Keratinocyte (primary cell): Measurements from ENCODE around the gene WNT9A. TPM values are rescaled to one million over a fixed set of nuclear protein-coding genes. Genes with fewer than 3 reads are reported as not detected.

Source experiments
- DNase-seq: peaks from one replicate; pipeline ENCODE4 v3.0.0-alpha.2; 2011; ENCODE audit warnings: low read depth, missing footprints, low spot score
- FAIRE-seq: peaks from 2 replicates; lab custom pipeline; 2011; peaks lifted over from hg19 to GRCh38; lab: Jason Lieb, UNC
- H2AFZ ChIP-seq: 2 replicates; pipeline ENCODE4 v1.6.0; 2012; ENCODE audit warnings: low read length, control low read depth, inconsistent platforms; ENCODE audit not compliant: control insufficient read depth
- H3K27ac ChIP-seq: 2 replicates; pipeline ENCODE4 v1.5.1; 2011; ENCODE audit warnings: low read length; ENCODE audit not compliant: control insufficient read depth, insufficient read depth
- H3K27me3 ChIP-seq: 3 replicates; pipeline ENCODE4 v1.6.0; 2011; ENCODE audit warnings: low read length; ENCODE audit not compliant: control insufficient read depth, insufficient read depth; ENCODE audit errors: extremely low read depth
- H3K36me3 ChIP-seq, 2 experiments: 2 replicates in 1 of 2; 3 replicates in 1 of 2; pipeline ENCODE4 v1.5.1; 2011; ENCODE audit warnings: low read length in 2 of 2, mild to moderate bottlenecking in 1 of 2; ENCODE audit not compliant: control insufficient read depth in 2 of 2, insufficient read depth in 2 of 2; ENCODE audit errors: extremely low read depth in 1 of 2
- H3K4me1 ChIP-seq: 3 replicates; pipeline ENCODE4 v1.5.1; 2011; ENCODE audit warnings: low read length; ENCODE audit not compliant: control insufficient read depth, insufficient read depth; ENCODE audit errors: extremely low read depth
- H3K4me2 ChIP-seq: 3 replicates; pipeline ENCODE4 v1.6.0; 2011; ENCODE audit warnings: low read depth, low read length; ENCODE audit not compliant: control insufficient read depth, insufficient read depth; ENCODE audit errors: extremely low read depth
- H3K4me3 ChIP-seq, 3 experiments: fragments of 200-600 bp in 1 of 3; sonication (generic) in 1 of 3; 2 replicates in 2 of 3; 3 replicates in 1 of 3; pipeline ENCODE4 v1.5.1; 2011 to 2016; ENCODE audit warnings: low read length in 3 of 3, mild to moderate bottlenecking in 3 of 3, control low read depth in 2 of 3, inconsistent platforms in 1 of 3, low read depth in 1 of 3, mixed read lengths in 1 of 3, mixed run types in 1 of 3, moderate library complexity in 1 of 3; ENCODE audit not compliant: control insufficient read depth in 2 of 3, insufficient read depth in 2 of 3; ENCODE audit errors: extremely low read depth in 1 of 3
- H3K79me2 ChIP-seq: 2 replicates; pipeline ENCODE4 v1.6.0; 2012; ENCODE audit warnings: low read length; ENCODE audit not compliant: control insufficient read depth, insufficient read depth
- H3K9ac ChIP-seq: 3 replicates; pipeline ENCODE4 v1.6.0; 2011; ENCODE audit warnings: low read length; ENCODE audit not compliant: control insufficient read depth, insufficient read depth; ENCODE audit errors: extremely low read depth
- H3K9me1 ChIP-seq: 3 replicates; pipeline ENCODE4 v1.6.0; 2011; ENCODE audit warnings: low read length; ENCODE audit not compliant: control insufficient read depth, insufficient read depth; ENCODE audit errors: extremely low read depth
- H3K9me3 ChIP-seq: 2 replicates; pipeline ENCODE4 v1.5.1; 2012; ENCODE audit warnings: low read depth, low read length; ENCODE audit not compliant: control insufficient read depth
- H4K20me1 ChIP-seq: 3 replicates; pipeline ENCODE4 v1.6.0; 2011; ENCODE audit warnings: low read length; ENCODE audit not compliant: control insufficient read depth, insufficient read depth; ENCODE audit errors: extremely low read depth
- EZH2 ChIP-seq: IDR thresholded peaks from one replicate; pipeline ENCODE4 v1.6.1; 2012; ENCODE audit warnings: inconsistent platforms, mild to moderate bottlenecking, low read length, moderate library complexity
- dilution Hi-C: fragments of 300-500 bp; cut with MboI; formaldehyde crosslinking; loops from one replicate; pipeline ENCODE4 v1.7.0; 2020; ENCODE audit warnings: low sequenced_read_pairs; ENCODE audit not compliant: extremely low pct_ligation_motif_present
- polyA plus RNA-seq, 5 experiments: library from polyadenylated mRNA; depleted of rRNA in 3 of 5; stranded (reverse) in 3 of 5; stranded (forward) in 1 of 5; unstranded in 1 of 5; fragments of >200 nt; gene quantifications; 1 replicate in 1 of 5; 2 replicates in 3 of 5; 3 replicates in 1 of 5; pipeline versions ENCODE4 v1.2.1 to v1.2.3, GENCODE V29; 2011 to 2012; ENCODE audit warnings: missing spikeins in 2 of 5, low read depth in 1 of 5, low replicate concordance in 1 of 5
- TF ChIP-seq, protein P1 (sequence below), 3 experiments: IDR thresholded peaks in 1 of 3; conservative IDR thresholded peaks in 1 of 3; optimal IDR thresholded peaks in 1 of 3; 2 replicates in 2 of 3; 3 replicates in 1 of 3; pipeline versions ENCODE3 to v1.5.1; 2011; ENCODE audit warnings: low read length in 3 of 3, mild to moderate bottlenecking in 3 of 3, moderate library complexity in 2 of 3, control low read depth in 1 of 3, inconsistent platforms in 1 of 3; ENCODE audit not compliant: insufficient read depth in 2 of 3; ENCODE audit errors: extremely low read depth in 1 of 3

WNT9A gene
- polyA plus RNA-seq, 1 donor (not counting 4 experiments of a cell fraction or from before 2014, with no cell fraction given) = 1.7 TPM

DNA sequence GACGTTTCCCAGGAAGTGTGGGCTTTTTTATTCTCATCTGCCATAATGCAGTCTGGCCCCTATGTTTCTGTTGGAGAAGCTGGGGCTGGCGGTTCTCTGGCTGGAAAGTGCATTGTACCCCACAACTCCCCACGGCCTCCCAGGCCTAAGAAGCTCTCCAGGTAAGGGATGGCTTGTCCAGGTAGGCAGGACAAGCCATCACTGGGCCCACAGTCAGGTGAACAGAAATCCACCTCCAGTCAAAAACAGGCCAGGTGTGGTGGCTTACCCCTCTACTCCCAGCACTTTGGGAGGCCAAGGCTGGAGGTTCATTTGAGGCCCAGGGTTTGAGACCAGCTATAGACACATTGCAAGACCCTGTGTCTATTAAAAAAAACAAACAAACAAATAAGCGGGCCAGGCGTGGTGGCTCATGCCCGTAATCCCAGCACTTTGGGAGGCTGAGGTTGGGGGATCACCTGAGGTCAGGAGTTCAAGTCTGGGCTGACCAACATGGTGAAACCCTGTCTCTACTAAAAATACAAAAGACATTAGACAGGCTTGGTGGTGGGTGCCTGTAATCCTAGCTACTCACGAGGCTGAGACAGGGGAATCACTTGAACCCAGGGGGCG, 3.1 kb upstream of the WNT9A start:
- Histone ChIP-seq H3K36me3 (no peaks in the 10 kb centered on the region), H3K4me2 (no peak overlapping the region), H3K4me3 (no peak overlapping the region), H3K4me1 (peaks cover 16% of the 10 kb centered on the region), H3K27me3 (peaks cover 29% of the 10 kb centered on the region), H3K9me1 (no peaks in the 10 kb centered on the region), H3K9me3 (no peaks in the 10 kb centered on the region), H2AFZ (no peak overlapping the region), H3K79me2 (peaks cover 1% of the 10 kb centered on the region), H3K9ac (no peak overlapping the region), H4K20me1 (no peaks in the 10 kb centered on the region), H3K27ac (no peak overlapping the region)
- dilution Hi-C loops = no loop called here
- FAIRE-seq (no peak), DNase-seq (no peak)
- TF ChIP-seq, protein P1, sequence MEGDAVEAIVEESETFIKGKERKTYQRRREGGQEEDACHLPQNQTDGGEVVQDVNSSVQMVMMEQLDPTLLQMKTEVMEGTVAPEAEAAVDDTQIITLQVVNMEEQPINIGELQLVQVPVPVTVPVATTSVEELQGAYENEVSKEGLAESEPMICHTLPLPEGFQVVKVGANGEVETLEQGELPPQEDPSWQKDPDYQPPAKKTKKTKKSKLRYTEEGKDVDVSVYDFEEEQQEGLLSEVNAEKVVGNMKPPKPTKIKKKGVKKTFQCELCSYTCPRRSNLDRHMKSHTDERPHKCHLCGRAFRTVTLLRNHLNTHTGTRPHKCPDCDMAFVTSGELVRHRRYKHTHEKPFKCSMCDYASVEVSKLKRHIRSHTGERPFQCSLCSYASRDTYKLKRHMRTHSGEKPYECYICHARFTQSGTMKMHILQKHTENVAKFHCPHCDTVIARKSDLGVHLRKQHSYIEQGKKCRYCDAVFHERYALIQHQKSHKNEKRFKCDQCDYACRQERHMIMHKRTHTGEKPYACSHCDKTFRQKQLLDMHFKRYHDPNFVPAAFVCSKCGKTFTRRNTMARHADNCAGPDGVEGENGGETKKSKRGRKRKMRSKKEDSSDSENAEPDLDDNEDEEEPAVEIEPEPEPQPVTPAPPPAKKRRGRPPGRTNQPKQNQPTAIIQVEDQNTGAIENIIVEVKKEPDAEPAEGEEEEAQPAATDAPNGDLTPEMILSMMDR (optimal IDR thresholded peaks at IDR 0.05 in 1 of 3, IDR thresholded peaks at IDR 0.05 in 1 of 3, conservative IDR thresholded peaks at IDR 0.05 in 1 of 3; ENCODE audit: extremely low read depth in 1 of 3, insufficient read depth in 2 of 3, low read length in 3 of 3) = no peak
- TF ChIP-seq EZH2 = no peak

DNA sequence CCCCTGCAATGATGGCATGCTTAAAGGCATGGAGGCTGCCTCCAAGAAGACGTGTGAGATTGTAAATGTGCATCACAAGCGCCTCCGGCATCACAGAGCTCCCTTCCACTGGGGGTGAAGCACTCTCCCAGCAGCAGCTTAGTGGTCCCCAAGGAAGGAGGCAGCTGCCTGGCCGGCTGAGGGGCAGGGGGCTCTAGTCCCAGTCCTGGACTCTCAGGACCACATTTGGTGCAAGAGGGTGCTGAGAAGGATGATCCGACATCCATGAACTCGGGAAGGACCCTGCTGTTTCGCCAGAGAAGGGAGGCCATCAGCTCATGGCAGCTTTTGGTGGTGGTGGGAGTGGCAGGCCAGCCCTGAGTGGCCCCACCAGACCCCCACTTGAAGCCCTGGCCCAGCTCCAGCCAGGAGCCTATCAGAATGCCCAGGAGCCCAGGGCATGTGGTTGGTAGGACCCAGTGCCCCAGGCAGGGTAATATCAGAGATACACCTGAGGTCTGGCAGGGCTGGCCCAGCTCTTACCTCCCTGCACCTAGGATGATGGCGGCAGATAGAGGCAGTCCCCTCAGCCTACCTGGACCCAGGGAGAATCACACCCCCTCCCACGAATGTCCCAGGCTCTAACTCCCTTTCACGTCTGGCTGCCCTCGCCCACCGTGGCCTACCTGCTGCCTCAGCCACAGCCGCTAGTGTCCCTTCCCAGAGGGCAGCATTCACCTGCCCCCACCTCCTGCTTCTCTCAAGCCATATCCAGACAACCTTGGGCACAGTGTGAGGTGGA, 2.4 kb upstream of the WNT9A start:
- no peak overlapping the region for H3K4me3 ChIP-seq
- H3K9ac ChIP-seq = no peak overlapping the region
- dilution Hi-C loops = no loop called here
- peaks cover 23% of the 10 kb centered on the region for H3K27me3 ChIP-seq
- peaks cover 18% of the 10 kb centered on the region for H3K4me1 ChIP-seq
- no peak for DNase-seq
- no peak overlapping the region for H3K4me2 ChIP-seq
- no peaks in the 10 kb centered on the region for H3K9me3 ChIP-seq
- TF ChIP-seq EZH2 = no peak
- TF ChIP-seq, protein P1 (optimal IDR thresholded peaks at IDR 0.05 in 1 of 3, IDR thresholded peaks at IDR 0.05 in 1 of 3, conservative IDR thresholded peaks at IDR 0.05 in 1 of 3; ENCODE audit: extremely low read depth in 1 of 3, insufficient read depth in 2 of 3, low read length in 3 of 3) = no peak
- no peaks in the 10 kb centered on the region for H3K9me1 ChIP-seq
- no peak overlapping the region for H3K27ac ChIP-seq
- peaks cover 3% of the 10 kb centered on the region for H3K79me2 ChIP-seq
- H2AFZ ChIP-seq = no peak overlapping the region
- H4K20me1 ChIP-seq = no peaks in the 10 kb centered on the region
- no peak for FAIRE-seq
- H3K36me3 ChIP-seq = no peaks in the 10 kb centered on the region
